GM12873 (cell line): Measurements from ENCODE around the gene TMEM179.

Source experiments
- TF ChIP-seq, protein P1 (sequence below): IDR thresholded peaks from 2 replicates; pipeline ENCODE4 v1.5.1; 2012; ENCODE audit warnings: low read depth, mild to moderate bottlenecking, moderate library complexity, low read length, control low read depth; ENCODE audit not compliant: insufficient read depth; ENCODE audit errors: missing control alignments

TMEM179 gene

DNA sequence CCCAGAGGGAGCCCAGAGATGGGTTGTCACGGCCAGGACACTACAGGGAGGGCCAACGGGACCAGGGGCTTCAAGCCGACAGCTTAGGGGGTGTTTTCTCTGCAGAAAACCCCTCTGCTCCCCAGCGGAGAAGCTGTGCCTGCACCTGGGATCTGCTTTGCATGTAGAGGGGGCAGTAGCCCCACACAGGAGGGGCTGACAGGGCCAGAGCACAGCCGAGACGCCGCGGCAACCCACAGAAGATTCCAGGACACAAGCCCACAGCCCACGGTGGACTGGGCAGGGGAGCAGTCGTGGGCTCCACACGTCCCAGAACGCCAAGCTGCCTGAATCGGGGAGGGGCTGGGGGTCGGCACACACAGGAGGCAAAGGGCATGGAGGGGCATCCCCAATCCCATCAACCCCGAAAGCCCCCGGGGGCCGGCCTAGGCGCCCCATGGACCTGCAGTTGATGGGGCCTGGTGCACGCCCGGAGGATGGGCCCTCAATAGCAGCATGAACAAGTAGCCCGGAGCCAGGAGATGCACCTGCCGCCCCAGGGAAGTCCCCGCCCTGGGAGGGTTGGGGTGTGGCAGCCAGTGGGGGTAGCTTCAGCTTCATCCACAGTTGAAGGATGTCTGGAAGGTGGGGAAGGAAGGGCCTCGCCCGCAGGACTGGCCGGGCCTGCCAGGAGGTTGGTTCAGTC, 30.5 kb upstream of the TMEM179 start:
- TF ChIP-seq, protein P1, sequence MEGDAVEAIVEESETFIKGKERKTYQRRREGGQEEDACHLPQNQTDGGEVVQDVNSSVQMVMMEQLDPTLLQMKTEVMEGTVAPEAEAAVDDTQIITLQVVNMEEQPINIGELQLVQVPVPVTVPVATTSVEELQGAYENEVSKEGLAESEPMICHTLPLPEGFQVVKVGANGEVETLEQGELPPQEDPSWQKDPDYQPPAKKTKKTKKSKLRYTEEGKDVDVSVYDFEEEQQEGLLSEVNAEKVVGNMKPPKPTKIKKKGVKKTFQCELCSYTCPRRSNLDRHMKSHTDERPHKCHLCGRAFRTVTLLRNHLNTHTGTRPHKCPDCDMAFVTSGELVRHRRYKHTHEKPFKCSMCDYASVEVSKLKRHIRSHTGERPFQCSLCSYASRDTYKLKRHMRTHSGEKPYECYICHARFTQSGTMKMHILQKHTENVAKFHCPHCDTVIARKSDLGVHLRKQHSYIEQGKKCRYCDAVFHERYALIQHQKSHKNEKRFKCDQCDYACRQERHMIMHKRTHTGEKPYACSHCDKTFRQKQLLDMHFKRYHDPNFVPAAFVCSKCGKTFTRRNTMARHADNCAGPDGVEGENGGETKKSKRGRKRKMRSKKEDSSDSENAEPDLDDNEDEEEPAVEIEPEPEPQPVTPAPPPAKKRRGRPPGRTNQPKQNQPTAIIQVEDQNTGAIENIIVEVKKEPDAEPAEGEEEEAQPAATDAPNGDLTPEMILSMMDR, result no peak

DNA sequence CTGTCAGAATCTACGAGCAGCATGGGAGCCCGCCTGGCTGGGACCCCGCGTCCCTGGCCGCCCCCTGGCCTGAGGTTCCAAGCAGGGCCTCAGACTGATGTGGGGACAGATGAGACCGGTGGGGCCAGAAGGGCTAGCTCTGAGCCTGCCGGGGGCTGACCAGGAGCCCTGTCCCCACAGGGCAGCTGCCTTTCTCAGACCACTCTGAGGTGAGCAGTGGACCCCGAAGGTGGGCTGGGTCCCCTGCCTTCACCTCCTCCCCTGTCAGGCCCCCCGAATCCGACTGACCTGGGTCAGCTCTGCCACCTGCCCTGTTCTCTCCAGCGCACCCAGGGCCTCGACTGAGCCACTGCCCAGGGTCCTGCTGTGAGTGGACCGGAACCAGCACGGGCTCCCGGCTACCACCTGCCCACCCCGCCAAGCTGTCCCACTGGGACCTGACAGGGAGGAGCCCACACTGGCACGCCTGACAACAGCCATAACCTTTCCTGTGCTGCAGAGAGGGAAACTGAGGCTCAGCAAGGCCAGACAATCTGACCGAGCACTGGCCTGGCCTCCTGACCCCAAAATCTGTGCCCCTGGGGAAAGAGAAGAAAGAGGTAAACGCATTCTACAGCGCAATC, 29.7 kb upstream of the TMEM179 start:
- TF ChIP-seq, protein P1, result no peak

DNA sequence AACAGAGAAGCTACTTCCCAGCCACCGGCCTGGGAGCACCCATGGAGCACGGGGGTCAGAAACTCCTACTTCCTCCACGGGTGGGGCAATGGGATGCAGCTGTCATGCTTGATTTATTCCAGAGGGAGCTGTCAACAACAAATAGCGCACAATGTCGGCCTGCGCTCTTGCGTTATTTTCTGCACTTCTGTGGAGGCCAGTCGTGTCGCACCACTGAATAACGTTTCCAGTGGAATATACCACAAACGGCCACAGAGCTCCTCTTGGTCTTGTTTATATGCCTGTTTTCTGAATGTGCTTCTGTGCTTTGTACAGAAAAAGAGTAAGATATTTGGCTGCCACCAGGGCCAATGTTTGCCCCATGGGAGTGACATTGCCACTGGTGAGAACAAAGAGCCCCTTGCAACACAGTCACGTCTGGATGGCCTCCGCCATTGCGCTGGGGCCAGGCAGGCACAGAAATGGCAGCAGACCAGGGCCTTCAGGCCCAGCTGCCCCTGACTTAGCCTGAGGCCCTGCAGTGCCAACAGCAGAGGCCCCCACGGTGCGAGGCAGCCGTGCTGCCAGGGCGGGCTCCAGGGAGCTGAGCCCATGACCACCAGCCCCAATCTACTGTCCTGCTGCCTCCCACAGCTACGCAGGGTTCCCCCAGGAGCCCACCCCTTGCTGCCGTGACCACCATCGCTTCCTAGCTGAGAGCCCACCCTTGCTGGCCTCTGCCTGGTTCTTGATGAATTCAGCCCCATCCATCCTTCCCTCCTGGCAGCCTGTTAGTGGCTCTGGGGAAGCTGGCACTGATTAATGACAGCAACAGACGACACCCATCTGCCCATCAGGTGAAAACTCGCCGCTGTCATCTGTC, 28.9 kb upstream of the TMEM179 start:
- TF ChIP-seq, protein P1, result no peak

DNA sequence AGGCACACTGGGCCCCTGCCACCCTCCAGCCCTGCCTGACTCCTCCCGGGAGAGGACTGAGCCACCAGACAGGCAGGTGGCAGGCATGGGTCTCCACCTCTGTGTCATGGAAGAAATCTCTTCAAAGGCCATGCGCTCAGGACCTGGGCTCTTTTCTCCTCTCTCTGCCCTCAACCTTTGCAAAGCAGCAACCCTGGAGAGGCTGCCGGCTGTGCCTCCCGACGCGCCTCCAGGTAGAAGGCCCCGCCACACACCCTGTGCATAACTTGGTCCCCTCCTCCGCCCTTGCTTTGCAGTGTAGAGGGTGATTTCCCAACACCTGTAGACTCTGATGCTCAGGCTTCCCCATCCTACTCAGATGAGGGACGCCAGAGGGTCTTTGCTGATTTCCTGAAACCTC, 28.2 kb upstream of the TMEM179 start:
- TF ChIP-seq, protein P1, result no peak

DNA sequence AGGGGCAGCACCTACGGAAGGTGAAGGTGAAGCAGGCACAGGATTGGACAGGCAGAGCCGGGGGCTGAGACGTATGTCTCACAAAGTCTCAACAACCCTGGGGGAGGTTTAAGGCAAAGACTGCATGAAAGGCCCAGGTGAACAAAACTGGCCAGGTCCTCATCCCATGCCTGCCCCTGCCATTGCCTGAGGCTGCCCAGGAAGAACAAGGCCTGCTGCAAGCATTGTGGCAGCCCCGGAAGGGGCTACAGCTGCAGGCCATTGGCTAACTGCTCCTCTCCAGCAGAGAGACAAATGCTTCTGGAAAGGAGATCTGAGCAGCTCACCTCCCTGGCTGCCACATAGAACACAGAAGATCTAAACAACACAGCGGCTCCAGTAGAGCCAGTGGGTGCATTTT, 20.4 kb upstream of the TMEM179 start:
- TF ChIP-seq, protein P1, result no peak

DNA sequence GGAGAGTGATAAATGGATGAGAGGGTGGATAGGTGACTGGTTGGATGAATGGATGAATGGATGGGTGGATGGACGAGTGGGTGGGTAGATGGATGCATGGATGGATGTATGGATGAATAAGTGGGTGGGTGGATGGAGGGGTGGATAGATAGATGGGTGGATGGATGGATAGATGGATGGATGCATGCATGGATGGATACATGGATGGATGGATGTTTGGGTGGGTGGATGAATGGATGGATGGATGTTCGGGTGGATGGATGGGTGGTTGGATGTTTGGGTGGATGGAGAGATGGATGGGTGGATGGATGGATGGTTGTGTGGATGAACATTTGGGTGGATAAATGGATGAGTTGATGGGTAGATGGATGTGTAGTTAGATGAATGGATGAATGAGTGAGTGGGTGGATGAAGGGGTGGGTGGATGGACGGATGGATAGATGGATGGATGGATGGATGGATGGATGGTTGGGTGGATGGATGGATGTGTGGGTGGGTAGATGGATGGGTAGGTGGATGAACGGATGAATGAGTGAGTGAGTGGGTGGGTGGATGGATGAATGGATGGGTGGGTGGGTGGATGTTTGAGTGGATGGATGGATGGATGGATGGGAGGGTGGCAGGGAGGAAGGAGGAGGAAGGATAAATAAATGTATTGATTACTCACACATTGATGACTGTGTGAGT, 9.7 kb upstream of the TMEM179 start:
- TF ChIP-seq, protein P1, result no peak

DNA sequence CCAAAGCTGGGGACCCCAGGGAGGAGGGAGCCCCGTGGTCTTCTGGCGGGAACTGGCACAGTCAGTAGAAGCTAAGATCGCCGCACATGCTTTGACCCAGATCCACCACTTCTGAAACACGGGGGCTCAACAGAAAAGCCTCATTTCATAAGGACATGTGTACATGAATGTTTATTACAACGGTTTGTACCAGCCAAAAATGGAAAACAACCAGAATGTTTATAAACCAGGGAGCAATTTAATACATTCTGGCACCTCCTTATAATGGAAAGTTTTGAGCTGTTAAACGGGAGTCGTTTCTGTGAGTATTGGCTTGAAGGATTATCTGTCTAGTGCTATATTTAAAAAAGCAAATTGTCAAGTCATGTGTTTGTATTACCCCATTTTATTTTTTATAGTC, 7.3 kb upstream of the TMEM179 start:
- TF ChIP-seq, protein P1, result no peak
